ENCODE results near the gene BBIP1.
A peak's percentile ranks its signal among the peaks of the same experiment; 100 is the strongest.

The BBIP1 gene, protein sequence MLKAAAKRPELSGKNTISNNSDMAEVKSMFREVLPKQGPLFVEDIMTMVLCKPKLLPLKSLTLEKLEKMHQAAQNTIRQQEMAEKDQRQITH

DNA sequence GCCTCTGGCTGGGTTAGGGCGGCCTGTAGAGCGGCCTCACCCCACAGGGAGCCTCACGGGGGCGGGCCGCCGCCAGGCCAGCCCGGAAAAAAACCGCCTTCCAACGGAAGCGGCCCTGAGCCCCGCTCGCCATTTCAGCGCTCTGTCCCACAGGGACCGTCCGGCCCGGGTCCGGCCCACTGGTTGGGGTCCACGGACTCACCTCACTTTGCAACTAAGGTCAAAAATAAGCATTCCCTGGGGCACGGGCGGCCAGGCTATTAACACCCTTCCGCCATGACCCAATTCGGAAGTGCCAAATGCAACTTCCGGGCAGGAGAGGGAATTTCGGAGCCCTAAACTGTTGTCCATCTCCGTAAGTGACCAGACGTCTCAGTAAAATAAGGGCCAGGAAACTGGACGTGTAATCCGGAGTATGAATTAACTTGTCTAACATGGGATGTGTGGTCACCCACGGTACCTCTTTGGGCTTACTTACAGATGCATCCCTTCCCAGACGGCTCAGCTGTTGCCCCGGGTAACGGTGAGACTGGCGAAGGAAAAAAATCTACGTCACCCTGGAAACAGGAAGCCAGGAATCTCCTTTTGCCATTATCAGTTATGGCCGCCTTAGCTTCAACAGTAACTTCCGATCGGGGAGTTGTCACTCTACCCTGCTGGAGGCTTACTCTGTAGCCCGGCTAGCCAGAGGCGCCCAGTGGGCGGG, at the start of gene BBIP1:
TSS of gene BBIP1 (minus strand) at position 538 of the 706 bp plus-strand sequence. CDS start 1,023 bp downstream, outside the sequence.
- peak; percentile 100 for DNase-seq (ENCODE audit: low read depth)

DNA sequence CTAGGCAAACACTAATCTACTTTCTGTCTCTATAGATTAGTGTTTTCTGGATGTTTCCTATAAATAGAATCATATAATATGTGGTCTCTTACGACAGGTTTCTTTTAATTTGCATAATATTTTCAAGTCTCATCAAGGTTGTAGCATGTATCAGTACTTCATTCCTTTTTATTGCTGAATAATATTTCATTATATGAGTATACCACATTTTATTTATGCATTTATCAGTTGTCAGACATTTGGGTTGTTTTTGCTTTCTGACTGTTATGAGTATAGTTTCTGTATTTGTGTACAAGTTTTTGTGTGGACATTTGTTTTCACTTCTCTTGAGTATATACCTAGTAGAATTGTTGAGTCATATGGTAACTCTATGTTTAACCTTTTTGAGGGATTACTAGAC, 48.7 kb upstream of the BBIP1 start:
- no peak for DNase-seq (ENCODE audit: low read depth)

DNA sequence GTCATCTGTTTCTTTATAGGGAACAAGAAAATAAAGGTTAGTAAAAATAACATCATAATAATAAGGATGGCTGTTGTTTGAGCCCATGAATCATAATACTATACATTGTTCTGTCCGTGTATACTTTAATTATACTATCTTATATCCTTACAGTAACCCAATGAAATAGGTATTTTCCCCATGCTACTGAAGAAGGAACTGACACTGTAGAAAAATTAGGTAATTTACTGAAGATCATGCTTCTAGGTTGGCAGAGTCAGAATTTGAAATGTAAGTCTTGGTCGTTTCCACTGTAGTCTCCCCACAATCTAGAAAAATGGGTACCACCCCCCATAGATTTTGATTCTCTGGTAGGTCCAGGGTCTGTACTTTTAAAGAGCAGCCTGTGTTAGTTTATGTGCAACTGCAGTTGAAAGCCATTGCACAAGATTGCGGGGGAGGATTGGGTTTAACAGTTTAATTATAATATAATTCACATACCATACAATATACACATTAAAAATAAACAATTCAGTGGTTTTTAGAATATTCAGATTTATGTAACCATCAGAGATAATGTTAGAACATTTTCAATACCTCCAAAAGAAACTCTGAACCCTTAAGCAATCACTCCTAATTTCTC, 48.1 kb upstream of the BBIP1 start:
- DNase-seq (ENCODE audit: low read depth) = no peak

DNA sequence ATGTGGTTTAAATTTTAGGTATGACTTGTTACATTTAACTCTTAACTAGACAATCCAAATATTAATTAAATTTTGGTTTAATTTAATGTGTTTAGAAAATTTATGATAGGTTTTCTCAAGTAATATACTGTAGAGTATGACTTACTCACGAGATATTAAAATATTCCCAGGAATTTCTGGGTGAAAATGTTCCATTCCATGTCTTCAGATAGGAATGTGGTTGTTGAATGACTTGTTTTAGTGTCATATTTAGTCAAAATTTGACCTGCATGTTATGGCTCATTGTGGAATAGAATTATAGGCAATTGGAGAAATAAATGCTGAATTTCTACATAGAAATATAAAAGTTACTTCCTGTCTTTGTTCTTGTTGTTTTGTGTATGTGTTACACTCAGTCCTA, 47.2 kb upstream of the BBIP1 start:
- no peak for DNase-seq (ENCODE audit: low read depth)

DNA sequence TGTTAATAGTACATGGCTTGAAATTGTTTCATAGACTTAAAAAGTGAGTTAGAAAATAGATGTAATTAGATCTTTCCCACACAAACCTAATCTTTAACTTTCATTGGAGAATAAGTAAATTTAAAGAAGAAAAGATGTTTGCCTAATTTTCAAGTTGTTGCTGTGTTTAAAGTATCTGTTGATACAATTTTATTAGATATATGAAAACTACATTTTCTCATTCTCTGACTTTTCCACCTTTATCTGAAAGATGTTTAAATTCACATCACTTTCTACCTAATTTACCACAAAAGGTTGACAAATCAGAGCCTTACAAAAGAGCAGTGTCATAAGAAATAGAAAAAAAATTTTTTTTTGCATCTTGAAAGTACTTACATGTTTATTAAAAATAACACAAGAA, 46.2 kb upstream of the BBIP1 start:
- DNase-seq (ENCODE audit: low read depth) = no peak

DNA sequence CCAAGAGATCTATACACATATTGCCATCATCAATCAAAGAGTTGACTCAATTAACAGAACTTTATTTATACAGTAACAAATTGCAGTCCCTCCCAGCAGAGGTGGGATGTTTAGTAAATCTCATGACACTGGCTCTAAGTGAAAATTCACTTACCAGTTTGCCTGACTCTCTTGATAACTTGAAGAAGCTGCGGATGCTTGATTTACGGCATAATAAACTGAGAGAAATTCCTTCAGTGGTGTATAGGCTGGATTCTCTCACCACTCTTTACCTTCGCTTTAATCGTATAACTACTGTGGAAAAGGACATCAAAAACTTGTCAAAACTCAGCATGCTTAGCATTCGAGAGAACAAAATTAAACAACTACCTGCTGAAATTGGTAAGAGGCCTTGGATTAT, 45.7 kb upstream of the BBIP1 start:
- no peak for DNase-seq (ENCODE audit: low read depth)

DNA sequence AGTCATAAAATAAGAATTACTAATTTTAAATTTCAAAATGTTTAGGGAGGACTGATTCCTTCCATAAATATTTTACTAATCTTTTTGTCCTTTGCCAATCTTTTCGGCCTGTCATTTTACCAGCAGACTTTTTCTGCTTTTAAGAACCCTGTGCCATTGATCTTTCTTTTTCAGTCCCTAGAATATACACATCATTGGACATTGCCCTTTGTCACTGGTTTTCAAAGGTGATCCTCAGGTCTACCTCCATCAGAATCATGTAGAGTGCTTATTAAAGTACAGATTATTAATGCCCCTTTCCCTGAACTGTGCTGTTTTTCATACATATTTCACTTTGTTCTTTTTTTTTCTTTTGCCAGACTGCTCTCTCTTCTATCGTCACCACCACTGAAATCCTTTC, 44.2 kb upstream of the BBIP1 start:
- DNase-seq (ENCODE audit: low read depth) = no peak

DNA sequence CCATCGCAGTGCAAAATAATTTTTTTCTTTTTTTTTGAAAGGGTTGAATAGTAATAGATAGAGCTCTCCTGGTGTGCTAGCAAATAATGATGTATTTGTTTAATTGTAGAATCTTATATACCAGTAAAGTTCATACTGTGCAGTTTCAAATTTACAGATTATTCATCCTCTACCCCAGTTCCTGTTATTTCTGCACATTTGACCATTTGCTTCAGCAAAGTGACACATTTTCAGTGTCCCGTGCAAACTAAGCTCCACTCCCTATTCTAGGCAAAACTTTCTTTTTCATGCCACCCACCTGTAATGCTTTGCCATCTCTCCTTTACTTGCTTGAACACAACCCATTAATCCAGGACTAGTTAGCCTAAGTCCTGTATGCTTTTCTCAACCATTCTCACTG, 43.5 kb upstream of the BBIP1 start:
- DNase-seq (ENCODE audit: low read depth) = no peak

DNA sequence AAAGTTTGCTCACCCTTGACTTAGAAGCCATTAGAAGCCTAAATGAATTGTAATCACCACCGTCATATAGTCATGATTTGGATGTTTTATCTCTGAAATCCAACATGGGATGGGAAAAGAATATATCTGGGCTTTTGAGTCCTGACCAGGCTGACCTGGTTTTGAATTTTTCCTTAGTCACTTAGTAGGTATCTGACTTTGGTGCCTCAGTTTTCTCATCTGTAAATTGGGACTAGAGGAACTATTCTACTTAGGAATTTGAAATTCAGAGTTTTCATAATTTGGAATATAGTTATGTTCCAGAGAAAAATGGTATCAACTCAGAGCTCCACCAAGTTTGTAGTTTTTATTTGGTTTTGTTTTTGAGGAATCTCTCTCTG, 41.3 kb upstream of the BBIP1 start:
- DNase-seq (ENCODE audit: low read depth) = no peak

DNA sequence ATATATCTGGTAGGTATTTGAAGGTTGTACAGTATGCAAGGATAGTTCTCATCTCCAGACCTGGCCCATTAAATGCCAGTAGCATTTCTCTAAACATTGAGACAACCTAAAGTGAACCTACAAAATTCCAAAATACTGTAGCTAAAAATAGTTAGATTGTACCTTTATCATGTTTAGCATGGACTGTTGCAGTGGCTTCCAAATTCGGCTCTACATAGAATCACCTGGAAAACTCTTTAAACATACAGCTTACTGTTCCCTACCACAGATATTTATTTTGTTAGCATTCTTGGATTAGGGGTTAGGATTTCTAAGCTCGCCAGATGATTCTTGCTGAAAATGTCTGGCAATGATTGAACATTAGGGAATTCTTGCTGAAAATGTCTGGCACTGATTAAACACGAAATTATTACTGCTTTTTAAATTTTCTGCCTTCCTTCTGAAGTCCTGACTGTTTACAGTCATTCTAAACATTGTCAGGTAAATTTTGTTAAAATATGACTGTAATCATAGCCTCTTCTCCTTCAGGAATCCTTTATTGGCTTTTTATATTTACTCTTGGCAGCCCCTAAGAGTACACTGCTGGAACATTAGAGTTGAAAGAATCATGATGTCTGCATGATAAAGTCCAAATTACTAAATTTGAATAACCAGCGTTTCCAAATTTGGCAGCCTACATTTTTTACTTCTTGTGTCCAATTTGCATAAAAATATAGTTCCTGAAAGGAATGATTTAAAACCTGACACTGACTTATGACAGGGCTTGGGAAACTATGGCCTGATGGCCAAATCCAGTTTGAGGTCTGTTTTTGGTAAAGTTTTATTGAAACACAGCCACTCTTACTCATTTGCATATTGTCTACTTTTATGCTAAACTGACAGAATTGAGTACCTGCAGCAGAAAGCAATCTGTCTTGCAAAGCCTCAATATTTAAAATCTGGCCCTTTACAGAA, 40.7 kb upstream of the BBIP1 start:
- no peak for DNase-seq (ENCODE audit: low read depth)

DNA sequence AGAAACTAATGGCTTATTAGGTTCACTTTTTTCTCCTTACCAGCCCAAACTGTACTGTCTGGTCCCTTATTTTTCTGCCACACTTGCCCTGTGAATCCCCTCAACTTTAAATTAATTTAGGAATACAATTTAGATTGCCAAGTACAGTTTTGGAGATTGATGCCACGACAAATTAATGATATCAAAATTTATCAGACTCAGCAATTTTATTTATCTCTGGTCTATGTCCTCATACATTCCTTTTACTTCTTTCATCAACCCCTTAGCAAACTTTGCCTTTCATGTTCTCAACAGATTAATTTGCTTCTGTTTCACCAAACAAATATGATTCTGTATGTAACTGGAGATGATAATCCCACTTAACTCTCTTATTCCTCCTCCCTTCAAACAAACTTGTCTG, 38.6 kb upstream of the BBIP1 start:
- no peak for DNase-seq (ENCODE audit: low read depth)

DNA sequence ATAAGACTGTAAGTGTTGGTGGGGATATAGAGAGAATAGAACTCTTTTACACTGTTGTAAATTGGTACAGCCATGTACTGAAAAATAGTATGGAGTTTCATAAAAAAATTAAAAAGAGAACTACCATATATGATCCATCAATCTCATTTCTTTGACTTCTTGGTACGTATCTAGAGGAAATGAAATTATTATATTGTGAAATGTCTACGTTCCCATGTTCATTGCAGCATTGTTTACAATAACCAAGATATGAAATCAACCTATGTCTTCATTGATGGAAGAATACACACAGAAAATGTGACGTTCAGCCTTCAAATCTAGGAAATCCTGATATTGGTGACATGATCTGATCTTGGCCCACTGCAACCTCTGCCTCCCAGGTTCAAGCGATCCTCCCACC, 32.4 kb upstream of the BBIP1 start:
- DNase-seq (ENCODE audit: low read depth) = no peak

DNA sequence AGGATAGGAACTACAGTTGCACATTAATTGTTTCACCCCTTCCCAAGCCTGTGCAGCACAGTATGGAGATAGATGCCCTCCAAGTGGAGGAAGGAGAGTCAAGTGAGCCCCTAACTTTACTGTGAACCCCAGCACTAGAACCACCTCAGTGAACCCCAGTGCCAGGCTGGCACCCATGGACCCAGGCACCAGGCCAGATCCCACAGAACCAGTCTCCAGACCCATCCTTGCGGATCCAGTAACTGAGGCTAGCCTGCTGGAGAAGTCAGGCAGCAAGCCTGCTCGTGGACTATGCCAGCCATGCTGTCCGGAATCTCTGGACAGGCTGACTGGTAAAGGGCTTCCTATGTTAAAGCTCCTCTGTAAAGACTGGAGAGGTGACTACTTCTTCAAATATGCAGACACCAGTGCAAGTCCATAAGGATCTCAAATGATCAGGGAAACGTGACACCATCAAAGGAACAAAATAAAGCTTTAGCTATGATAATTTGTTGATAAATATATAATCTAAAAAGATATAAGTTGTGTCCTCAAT, 28.1 kb upstream of the BBIP1 start:
- DNase-seq (ENCODE audit: low read depth) = no peak

DNA sequence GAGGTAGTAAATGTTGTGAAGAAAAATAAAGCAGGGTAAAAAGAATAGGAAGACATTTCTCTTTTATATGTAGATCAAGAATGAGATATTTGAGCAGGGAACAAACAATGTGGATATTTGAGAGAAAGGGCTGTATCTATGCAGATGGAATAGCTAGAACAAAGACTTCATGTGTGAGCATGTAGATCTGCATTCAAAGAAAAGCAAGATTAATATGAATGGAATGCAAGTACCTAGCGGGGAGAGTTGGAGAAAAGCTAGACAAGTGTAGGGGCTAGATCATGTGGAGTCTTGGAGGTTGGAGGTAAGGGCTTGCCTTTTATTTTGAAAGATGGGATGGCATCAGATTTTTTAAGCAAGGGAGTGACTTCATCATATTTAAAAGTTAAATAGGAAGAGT, 27.5 kb upstream of the BBIP1 start:
- no peak for DNase-seq (ENCODE audit: low read depth)

DNA sequence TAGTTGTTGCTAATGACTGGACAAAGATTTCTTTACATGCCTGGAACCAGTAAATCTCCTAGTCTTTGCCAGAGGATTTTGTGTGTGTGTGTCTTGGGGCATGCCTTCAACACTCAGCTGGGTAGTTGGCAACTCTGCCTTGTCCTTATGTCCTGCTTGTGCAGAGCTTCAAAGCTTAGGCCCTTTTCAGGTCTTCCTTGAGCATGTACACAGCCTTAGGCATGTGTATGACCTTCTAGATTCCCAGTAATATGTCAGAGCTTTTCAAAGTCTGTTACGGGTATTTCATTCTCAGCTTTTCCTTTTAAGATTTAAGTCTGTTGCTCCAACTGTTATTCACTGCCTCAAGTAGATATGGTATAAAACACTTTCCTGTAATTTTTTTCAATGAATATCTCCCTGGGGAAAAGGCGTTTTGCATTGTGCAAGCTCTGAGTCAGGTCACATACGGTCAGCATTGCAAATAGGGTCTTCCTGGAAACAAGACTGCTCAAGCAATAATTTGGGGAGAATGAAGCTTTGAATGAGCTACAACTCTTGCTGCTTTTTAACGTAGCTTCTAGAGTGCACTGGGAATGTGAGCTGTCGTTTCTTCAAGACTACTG, 25.9 kb upstream of the BBIP1 start:
- DNase-seq (ENCODE audit: low read depth) = no peak

DNA sequence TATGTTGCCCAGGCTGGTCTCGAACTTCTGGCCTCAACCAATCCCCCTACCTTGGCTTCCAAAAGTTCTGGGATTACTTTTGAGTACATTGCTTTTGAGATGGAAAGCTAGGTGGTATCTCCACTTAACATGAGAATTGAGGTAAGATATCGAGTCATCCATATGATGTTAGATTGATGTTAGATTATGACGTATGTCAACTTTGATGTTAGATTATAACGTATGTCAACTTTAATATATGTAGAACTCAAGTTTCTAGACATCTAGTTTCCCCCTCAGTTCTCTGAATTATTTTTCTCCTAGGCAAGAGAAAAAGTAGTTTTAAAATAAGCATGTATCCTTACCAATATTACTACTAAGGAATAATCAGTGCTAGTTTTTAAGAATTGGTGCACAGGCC, 20.4 kb upstream of the BBIP1 start:
- no peak for DNase-seq (ENCODE audit: low read depth)

DNA sequence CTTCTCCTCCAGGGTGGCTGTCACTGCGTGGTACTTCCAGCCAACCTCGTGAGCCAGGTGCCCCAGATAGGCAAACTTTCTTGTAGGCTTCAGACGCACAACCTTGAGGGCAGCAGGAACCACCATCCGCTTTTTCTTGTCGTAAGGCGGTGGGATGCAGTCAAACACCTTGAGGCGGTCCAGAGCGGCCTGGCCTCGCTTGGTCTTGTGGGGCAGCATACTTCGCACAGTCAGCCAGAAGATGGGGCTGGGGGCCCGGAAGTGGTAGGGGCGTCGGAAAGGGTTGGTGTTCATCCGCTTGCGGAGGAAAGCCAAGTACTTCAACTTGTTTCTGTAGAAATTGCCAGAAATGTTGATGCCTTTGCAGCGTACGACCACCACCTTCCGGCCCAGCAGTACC, 17.8 kb upstream of the BBIP1 start:
- DNase-seq (ENCODE audit: low read depth) = no peak

DNA sequence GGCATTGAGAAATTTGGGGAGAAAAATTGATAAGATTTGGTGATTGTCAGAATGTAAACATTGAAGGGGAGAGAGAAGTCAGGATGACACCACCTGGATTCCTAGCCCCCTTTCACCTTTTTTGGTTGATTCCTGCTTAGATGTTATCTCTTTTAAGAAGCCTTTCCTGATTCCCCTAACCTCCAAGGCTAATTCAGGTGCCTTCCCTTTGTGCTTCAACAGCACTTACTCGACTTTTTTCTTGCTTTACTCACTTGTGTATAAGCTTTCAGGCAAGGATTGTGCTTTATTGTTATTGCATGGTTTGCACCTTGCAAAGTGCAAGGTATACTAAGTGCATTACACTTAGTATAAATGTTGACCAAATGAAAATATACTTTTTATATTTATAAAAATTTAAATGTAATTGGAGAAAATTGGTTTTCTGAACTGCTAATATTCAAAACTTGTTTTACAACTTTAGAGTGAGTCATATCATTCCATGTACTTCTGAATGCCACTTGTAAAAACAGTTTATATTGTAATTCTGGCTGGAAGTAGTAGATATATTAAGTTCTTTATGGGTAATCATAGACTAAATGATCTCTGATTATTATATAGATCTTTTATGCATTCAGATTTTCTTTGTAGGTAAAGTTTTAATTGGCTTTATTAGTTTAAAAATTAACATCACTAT, 13.7 kb upstream of the BBIP1 start:
- no peak for DNase-seq (ENCODE audit: low read depth)

DNA sequence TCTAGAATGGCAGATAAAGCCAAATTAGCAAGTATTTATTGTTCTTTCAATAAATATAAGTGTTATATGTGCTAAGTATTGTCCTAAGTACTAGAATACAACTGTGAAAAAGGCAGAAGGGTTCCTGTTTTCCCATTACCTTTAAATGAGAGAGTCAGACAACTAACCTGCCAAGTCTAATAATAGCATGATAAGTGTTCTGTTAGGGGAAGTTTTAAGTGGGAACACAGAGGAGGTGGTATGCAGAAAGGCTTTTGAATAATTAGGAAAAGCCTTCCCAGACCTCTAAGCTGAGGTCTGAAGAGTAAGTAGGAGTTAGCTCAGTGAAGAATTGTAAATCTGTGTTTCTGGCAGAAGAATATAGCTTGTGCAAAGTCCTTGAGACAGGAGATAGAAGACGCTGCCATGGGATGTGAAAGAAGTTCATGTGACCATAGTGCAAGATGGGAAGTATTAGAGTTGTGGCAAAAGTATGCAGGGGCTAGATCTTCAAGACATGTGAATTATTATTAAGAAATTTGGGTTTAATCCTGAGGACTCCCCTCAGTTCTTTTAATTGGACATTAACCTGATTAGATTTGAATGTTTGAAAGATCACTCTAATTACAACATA, 12.9 kb upstream of the BBIP1 start:
- no peak for DNase-seq (ENCODE audit: low read depth)

DNA sequence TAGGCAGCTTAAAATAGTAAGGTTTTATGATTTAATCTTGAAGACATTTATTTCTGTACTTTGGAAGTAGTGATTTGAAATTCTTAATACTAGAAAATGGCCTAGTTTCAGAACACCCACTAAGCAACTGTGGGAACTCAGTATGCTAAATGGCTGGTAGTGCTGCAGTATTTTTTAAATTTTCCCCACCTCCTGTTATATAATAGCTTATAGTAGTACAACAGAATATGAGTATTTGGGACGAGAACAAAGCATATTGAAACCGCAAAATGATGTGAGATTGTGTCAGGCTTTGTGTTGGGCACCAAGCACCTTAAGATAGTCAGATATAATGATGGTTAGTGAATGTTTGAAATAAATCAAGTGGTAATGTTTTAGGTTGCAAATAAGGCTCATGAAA, 8.5 kb upstream of the BBIP1 start:
- DNase-seq (ENCODE audit: low read depth) = no peak

DNA sequence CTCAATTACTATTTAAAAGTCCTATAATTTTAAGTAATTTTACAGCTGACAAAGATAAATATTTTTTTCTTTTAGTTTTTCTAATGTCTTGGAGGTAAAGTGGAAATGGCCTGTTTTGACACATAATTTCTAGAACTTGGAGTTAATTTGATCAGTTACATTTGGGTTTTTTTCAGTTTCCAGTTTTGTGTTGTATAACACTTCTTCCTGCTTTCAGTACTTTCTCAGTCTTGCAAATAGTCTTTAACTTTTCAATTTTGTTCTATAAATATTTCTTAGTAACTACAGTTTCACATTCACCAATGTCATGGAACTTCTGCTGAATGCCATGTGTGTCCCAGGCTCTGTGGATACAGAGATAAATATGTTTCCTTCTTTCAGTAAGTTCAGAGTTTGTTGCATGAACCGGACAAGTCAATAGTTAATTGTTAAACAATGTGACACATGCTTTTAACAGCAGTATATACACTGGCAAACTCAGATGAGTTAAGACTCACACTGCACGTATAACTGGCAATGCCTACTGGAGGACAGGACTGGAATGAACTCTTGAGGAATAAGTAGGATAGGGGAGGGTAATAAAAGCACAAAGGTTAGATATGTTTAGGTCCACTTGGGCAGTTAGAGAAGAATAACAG, 5.0 kb upstream of the BBIP1 start:
- no peak for DNase-seq (ENCODE audit: low read depth)

All from GM04504 (cell line).